Posterior vena cava (tissue), 2 donors: ENCODE data around the gene PTPRE. TPM values are rescaled to one million over a fixed set of nuclear protein-coding genes. Genes with fewer than 3 reads are reported as not detected.

Source experiments
- DNase-seq: peaks from one replicate; pipeline ENCODE4 v3.0.0-alpha.2; 2020; ENCODE audit warnings: low spot score
- intact Hi-C, 2 donors: fragments of 100-400 bp; cut with DNase I; formaldehyde crosslinking; loops; one replicate each; pipeline versions ENCODE4 v1.14.1 to v1.14.2; 2022 to 2023
- total RNA-seq, 2 donors: library from RNA; stranded (reverse); fragmentation: NEBNext Ultra II Directional; extraction: Animal tissue kit (Norgen Biotek cat#: 25700); gene quantifications; one replicate each; pipeline ENCODE4 v1.2.1, GENCODE V29; 2021
- donor health status: DM: yes; HTN: yes; CAD: no.
- donor health status: DM: yes; HTN: yes; CAD: no.

Gene PTPRE
- total RNA-seq, 2 donors from 2014 or later = 22.1 to 37.9 TPM

- no peak for DNase-seq
- intact Hi-C loops = no loop called here
Measured at GRCh38 chr10:127905001-127905847, 1.7 kb upstream of the PTPRE start.

DNA sequence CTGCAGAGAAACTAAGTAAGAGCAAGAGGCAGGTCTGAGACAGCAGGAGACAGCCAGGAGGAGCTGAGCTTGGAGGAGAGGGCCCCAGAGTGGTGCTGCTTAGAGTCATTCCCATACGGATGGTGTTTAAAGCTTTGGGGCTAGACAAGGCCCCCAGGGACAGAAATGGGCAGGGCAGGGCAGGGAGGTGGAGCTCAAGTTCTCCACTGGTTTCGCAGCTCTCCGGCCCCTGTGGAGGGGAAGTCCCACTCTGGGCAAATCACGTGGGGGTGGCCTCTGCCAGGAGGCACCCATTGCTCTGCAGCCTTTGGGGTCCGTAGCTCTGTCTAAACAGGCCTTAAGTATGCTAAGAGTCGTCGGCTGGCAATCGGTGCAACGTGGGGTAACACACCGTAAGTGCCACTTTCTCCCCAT, 1.0 kb upstream of the PTPRE start:
- intact Hi-C loops = loop anchor here in 1 of 2 donors (2.0 kb wide), 2 partner anchors 105 to 163 kb away; no protein-coding TSS in a partner anchor
- no peak for DNase-seq

- peak; percentile 88 for DNase-seq
- intact Hi-C loops = loop anchor here (2.0 kb wide), 2 partner anchors 103 to 161 kb away; no protein-coding TSS in a partner anchor
Measured at GRCh38 chr10:127907411-127908105, 655 bp downstream of the PTPRE start.

- DNase-seq = peak; percentile 88
- intact Hi-C loops = loop anchor here in 1 of 2 donors (2.0 kb wide), 1 partner anchor 102 kb away; no protein-coding TSS in a partner anchor
Measured at GRCh38 chr10:127908106-127908958, 1.4 kb downstream of the PTPRE start.

- intact Hi-C loops = loop anchor here in 1 of 2 donors (1.0 to 2.0 kb wide), 2 partner anchors 44 to 102 kb away; no protein-coding TSS in a partner anchor
- no peak for DNase-seq
Measured at GRCh38 chr10:127908959-127909267, 2.0 kb downstream of the PTPRE start.

DNA sequence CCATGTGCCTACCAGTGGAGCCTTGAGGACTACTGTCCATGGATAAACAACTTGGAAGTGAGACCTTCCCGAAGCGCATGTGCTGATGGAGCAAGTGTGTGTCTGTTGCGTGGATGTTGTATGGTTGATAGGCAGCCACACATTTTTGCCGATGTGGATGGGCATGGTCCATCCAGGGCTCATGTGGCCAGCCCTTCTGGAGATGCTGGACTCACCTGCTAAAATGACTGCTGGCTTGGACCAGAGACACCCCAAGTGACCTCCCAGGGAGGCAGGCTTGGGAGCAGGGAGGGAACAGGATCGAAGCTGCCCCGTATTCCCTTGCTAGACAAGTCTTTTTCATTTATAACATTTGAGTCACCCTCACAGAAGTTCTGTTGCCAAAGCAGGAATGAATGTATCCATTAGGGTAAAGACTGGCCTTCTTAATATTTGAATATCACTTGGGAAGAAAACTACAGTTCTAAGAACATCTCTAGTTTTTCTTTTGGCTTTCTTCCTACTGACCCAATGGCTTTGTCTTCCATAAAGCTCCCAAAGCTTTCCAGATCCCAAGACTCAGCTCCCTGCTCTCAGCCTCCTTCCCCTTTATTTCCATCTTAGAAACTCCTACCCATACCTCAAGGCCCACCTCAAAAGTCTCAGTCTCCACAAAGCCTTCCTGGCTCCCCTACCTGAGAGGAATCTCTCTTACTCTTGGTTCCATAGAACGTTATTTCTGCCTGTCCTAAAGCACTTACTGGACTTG, 3.0 kb downstream of the PTPRE start:
- DNase-seq = no peak
- intact Hi-C loops = loop anchor here in 1 of 2 donors (1.0 to 2.0 kb wide), 2 partner anchors 45 to 101 kb away; no protein-coding TSS in a partner anchor

DNA sequence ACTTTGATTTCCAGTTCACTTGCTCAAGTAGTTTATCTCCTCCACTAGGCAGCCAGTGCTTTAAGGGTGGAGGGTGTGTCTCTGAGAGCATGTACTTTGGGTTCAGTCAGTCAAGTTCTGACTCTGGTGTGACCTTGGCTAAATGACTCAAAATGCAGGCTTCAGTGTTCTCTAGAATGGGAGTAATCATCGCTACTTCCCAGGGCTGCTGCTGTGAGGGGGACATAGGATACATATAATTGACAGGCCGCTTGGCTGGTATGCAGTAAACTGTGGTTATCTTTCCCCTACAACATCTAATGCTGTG, 3.5 kb downstream of the PTPRE start:
- DNase-seq = no peak

DNA sequence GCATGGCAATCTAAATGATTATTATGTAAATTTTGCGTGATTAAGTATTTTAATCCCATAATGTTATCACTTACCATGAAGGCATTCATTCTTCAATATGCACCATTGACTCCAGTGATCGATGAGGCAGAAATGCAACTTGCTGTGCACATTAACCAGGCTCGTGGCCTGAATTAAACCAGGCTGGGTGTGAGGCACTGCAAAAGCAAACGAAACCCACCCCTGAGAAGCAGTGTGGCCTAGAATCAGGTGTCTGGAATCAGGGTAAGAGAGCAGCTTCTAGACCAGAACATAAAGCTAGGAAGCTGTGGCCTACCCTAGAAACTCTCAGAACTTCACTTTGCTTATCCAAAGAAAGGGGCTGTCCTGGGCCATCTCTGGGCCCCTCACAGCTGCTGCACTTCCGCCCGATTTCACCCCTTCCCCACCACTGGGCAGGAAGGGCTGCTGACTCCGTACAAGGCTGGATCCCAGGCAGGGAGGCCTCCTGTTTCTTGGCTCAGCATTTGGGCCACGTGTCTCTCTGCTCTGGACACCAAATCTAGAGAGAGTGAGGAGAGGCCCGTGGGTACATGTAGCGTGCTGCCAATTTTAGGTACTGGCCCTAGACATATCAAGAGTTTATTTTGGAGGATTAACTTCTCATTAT, 4.4 kb downstream of the PTPRE start:
- intact Hi-C loops = no loop called here
- no peak for DNase-seq

More for the DNA sequence above, 3.5 kb downstream of the PTPRE start:
- intact Hi-C loops = no loop called here

- intact Hi-C loops = no loop called here
Measured at GRCh38 chr10:127911867-127912257, 5.0 kb downstream of the PTPRE start.

DNA sequence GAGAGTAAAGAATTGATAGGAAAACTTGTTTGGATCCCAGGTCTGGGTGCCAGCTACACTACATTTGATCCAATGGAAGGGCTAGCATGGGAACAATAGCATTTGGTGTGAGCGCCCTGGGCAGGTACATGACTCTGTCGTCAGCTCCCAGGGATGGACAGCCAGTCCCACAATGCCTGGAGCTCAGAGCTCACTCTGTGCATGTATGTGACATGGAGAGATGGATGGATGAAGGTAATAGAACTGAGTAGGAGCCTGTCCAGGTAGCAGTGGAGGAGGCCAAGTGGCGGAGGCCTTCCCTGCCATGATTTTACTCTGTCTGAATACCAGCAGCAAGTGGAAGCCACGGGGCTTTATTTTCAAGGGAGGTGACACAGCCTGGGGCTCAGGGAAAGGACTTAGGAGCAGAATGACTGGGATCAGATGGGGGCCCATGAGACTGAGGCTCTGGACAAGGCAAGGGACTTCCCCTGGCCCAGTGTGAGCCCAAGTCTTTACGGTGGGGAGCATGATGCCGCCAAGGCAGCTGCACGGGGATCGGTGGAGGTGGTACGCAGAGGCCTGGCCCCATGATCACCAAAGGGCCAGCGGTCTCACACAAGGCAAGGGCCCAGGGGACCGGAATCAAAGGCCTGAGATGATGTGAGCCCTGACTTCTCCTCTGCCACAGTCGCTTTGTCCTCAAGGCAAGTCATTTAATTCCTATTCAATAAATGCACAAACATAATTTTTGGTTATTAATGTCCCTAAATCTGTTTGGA, 5.9 kb downstream of the PTPRE start:
- intact Hi-C loops = no loop called here
- DNase-seq = no peak

More at GRCh38 chr10:127911867-127912257, 5.0 kb downstream of the PTPRE start:
- DNase-seq = no peak

DNA sequence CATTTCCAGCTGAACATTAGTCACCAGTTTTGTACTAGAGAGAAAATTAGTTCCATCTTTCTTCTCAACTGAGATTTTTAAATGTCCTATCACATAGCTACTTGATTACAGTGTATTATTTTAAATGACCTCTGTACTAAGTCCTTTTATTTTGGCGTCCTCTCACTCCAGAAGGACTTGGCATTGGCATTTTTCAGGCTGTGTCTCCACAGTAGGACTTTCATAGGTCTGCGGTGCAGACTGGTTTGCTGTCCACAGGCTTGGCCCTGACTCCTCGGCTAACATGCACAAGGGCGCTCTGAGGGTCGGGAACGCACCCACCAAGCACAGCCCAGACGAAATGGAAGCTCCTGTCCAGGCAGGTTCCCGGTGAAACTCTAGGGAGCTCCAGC, 6.5 kb downstream of the PTPRE start:
- intact Hi-C loops = no loop called here
- no peak for DNase-seq

DNA sequence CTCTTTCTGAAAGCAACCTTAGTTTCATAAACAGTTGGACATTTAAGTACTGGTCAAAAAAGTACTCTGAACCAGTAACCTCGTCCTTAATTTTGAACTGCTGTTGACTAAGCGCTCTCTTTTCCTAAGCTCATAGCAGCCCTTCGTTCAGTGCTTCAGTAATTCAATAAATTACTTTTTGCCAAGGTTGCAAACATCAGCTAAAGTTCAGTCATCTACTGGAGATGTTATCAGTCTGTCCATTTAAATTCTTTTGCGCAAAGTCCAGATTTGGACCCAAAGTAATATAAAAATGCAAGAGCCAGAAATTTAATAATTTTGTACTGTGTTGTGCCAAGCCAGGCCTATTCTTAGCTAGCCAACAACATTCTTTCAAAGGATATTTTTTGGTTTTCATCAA, 8.4 kb downstream of the PTPRE start:
- no peak for DNase-seq
- intact Hi-C loops = no loop called here

- no peak for DNase-seq
Measured at GRCh38 chr10:127916826-127917225, 9.9 kb downstream of the PTPRE start.

GRCh38 chr10:127918572-127918971, 11.7 kb downstream of the PTPRE start:
- no peak for DNase-seq

More at GRCh38 chr10:127916826-127917225, 9.9 kb downstream of the PTPRE start:
- intact Hi-C loops = no loop called here

DNA sequence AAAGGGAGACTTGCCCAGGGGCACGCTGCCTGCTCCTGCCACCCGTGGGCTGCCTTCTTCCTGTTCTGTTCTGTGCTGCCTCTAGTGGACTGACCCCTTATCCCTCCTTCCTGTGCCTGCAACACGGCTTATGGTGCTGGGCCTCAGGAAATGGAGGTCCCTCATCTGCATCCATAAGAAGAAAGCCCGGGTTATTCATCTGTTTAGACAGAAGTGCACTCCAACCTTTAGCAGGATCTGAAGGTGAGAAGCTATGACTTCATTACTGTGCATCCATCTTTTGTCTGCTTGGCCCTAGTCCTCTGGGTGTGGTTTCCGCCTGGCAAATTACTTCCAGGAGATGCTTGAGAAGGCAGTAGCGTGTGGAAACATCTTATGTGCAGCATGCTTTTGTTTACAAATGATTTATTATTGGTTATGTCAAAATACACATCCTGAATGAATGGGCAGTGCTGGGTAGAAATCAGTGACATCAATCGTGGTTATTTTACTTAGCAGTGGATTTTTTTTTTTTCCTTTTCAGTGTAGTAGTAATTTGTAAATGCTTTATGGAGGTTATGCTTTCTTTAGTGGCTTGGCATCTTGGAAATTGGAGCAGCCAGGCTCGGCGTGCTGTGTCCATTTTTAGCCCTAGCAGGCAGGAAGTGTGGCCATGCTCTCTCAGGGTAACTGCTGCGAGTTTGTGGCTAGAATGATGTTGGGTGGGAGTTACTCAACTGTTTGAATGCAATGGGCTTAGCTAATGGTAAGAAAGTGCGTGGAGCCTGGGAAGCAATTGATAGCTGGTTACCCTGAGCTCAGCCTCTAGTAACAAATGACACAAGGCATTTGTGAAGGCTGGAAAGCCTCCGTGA, 12.7 kb downstream of the PTPRE start:
- DNase-seq = no peak
- intact Hi-C loops = no loop called here

More at GRCh38 chr10:127918572-127918971, 11.7 kb downstream of the PTPRE start:
- intact Hi-C loops = no loop called here

GRCh38 chr10:127920306-127921074, 13.6 kb downstream of the PTPRE start:
- DNase-seq = no peak
- intact Hi-C loops = no loop called here
